DMS53 (cell line): ENCODE data around the gene CPXM2.

Experiments used
- DNase-seq: peaks from one replicate; lab custom pipeline; 2025; lab: John Stamatoyannopoulos, UW

CPXM2 gene

DNA sequence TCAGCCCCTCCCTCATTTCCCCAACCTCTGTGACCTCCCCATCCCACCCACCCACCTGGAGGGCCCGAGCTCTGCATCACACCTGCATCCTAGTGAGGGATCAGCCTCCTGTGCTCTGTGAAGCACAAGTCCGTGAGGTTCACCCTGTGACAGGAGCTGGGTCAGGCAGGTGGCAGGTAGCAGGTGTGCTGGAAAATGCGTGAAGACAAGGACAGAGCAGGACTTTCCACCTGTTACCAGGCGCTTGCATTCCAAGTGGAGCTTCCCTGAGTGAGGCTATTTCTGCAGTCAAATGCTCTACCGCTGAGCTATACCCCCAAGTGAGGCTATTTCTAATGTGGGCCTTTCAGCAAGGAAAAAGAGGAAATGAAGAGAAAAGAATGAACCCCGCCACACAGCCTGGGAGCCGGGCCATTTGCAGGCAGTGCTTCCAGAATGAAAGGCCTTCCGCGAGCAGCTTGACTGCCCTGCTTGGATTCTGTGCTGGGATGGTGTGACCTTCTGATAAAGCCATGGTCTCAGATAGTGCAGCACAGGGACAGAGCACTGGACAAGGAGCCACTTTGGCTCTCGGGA is 13.3 kb upstream of the CPXM2 start:
- DNase-seq, result no peak

DNA sequence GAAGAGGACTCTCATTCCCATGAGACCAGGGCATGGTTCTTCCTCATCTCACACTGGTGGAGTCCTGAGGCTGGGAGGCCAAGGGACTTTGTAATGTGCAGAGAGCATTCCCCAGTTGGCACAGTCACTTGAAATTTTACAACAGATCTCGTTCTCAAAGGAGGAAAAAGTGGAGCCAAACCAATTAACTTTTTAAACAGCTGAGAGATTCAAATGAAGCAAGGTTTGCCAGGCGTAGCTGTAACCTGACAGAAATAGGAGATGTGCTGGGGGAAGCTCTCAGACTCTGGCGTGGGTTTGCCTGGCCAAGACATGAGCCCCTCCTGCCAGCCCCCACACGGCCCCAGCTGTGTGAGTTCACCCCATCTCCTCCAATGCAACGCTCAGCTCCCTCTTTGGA is 12.0 kb upstream of the CPXM2 start:
- no peak for DNase-seq

DNA sequence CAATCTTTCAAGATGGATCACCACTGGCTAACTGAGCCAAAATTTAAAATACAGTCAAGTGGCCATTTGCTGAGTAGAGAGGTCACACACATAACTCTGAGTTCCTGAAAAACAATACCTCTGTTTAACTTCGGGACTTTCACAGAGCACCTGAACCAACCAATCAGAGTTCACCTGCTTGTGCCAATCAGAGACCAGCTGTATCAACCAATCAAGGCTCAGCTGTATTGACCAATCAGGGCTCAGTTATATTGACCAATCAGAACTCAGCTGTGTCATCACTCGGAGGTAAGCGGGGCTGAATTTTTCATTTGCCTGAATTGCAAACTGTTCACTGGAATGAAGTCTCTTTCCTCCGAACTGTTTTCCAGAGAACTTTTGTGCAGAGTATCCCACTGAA is 10.0 kb upstream of the CPXM2 start:
- no peak for DNase-seq

DNA sequence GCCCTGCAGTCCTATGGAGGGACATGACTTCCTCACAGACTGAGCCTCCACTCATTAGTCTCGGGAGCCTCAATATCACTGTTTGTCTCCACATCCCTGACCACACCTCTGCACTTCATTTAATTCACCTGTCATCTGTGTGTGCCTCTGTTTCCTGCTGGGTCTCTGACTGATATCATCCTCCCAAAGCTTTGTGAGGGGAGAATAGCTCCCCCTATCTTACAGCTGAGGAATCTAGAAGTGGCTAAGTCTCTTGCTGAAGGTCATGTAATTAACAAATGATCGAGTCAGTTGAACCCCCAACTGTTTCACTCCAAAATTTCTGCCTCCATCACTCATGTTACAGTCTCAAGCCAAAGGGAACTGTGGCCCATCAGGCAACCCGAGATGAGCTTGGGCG is 5.5 kb upstream of the CPXM2 start:
- DNase-seq, result no peak

DNA sequence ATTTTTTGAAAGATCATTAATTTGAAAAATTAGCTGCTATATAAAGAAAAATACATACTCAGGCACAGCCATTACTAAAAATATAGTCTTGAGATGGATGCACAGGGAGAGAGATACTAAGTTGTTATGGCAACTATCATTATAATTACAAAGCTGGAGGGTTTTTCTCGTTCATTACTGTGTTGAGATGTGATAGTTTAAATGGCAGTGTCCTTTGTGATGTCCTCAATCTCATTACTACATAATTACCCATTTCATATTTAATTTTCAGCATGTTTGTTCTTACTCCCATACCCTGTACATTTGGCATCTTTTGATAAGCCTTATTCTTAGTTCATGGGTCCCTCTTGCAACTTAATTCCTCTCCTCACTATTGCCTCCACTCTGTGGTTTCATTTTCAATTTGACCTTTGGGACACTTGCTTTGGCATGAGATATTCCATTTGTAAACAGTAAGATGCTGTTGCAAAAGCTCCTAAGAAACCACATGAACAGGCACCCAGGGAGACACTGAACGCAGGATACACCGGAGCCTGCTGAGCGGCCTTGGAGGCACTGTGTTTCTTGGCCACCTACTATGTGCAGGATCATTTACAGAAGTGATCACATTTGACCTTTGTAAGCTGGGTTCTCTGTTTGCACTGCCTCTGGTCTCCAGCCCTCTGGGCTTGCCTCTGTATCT is 4.8 kb upstream of the CPXM2 start:
- DNase-seq, result no peak

DNA sequence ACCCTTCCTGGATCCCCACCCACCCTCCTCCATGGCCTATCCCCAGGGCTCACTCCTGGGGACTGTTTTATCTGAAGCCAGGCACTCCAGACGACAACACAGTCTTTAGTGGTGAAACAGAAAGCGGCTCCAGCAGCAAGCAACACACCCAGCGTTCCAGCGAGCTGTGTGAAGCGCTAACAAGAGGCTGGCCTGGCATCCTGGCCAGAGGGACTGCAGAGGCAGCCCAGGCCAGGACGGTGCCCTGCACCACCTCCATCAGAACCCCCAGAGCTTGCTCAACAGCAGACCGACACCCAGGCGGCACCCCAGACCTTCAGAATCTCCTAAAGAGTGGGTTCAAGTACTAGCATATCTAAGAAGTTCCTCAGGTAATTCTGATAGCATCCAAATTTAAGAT is 2.0 kb upstream of the CPXM2 start:
- no peak for DNase-seq

DNA sequence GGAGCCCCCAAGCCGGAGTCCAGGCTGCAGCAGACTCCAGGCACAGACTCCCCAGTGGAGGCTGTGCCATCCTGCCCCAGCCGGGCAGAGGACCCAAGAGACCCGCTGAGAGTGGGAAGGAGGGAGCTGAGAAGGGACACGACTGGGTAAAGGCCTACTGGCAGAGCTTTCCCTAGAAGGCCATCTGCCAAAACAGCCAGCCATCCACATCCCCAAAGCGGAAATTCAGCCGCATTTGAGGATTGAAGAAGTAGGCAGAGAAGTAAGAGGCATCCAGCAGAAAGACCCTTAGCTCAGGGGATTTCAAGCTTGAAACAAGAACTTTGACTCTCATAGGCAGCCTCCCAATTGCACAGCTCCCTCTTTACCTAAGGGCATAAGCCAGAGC is 857 bp downstream of the CPXM2 start:
- no peak for DNase-seq

DNA sequence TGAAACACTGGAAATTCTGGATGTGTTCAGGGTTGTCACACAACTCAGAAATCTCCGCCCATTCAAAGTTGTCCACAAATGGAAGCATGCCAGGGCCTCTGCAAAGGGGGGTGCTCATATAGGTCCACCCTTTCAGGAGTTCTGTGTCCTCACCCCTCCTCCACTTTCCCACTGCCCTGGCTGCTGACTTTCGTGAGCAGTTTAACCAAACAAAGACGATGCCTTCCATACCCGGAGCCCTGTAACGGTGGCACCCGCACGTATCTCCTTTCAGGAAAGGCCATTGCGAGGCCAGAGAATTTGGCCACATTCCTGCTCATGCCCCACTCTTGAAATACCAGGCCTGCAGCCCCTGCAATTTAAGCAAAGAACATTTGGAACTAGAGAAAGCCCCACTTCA is 1.4 kb downstream of the CPXM2 start:
- DNase-seq, result no peak

DNA sequence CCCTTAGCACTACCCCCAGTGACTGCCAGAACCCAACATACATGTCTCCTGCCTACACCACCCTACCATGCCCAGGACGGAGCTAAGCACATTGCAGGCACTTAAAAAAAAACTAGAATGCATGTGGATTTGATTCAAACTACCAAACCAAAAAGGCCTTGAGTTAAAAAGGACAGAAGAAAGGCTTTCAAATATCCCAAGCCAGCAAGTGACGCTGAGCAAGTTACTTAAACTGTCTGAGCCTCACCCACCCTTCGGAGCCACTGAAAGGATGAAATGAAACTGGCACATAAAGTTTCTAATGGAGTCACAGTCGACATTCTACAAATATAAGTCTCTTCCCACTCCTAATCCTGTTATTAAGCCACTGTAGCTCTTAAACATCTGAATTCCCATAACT is 1.8 kb downstream of the CPXM2 start:
- no peak for DNase-seq

DNA sequence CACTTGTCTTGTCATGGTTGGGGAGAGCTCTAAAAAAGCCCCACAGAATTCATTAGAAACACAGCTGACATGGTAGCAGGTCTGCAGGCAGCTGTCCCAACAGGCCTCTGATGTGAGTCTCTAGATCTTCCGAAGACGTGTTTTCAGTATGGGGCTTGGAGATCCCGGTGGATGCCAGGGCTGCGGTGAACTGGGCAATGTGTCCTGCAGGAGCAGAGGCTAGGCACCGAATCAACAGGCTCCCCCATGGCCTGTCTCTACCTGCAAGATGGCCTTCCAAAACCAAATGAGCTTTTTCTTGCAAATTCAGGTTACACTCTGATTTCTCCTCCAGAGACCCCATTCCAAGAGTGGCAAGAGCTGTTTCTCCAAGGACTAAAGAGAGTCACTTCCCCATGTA is 2.9 kb downstream of the CPXM2 start:
- DNase-seq, result no peak

DNA sequence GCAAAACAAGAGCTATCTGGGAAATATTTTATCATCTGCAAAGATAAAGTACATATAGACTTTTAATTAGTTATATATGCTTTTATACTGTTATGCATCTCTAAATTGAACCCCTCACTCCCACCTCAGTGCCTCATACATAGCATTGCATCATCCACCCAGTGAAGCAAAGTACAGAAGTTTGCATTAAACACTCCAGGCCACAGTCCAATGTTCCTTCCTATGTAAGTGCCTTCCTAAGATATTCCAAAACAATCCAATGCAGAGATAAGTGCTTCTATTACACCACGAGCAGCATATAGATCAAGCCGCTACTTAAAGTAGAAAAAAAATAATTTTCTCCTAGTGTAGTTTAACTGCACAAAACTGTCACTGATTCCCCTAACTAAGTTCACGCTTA is 3.4 kb downstream of the CPXM2 start:
- DNase-seq, result no peak

DNA sequence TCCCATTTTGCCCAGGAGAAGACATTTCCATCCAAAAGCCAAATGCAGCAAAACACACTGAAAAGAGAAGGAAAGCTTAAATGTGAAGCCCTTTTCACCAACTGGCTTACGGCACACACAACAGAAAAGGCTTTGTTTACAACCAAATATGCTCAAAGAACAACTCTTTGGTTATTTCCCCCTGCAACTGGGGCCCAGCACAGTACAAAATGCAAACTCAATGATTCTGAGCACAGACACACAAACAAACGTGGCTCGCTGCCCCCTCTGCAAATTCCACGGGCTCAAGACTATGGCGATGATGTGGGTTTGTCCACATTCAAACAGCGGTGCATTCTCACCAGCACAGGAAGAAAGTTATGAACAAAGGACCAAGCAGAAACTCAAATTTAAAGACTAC is 5.3 kb downstream of the CPXM2 start:
- DNase-seq, result no peak

DNA sequence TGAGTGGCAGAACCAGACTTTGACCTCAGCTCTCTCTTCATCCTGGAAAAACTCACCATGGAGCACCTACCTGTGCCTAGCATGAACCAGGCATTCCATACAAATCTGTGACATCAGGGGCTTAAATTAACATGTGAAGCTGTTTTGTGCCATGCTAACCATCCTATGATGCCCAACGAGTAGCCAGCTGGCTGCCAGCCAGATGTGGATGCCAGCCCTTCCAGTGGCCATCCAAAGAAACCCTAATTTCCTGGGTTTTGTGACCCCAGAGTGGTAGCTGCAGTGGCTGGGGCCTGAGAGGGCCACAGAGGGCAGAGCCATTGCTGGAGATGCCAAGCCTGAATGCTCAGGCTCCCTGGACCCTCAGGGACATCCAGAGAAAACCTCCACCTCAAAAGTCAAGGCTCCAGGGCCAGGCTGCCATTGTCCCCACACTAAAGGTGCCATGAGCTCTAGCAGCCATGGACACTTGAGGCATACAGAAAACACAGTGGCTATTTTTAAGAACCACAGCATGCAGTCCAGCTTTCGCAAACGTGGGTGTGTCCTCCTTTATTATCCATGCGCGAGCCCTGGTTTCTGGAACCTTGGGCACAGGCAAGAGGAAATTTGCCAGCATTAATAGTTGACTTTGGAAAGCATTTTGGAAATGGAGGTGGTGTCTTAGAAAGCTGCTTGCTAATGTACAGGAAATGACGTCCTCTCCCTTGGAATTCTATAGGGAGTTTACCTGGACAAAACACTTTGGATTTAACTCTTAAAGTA is 6.0 kb downstream of the CPXM2 start:
- no peak for DNase-seq

DNA sequence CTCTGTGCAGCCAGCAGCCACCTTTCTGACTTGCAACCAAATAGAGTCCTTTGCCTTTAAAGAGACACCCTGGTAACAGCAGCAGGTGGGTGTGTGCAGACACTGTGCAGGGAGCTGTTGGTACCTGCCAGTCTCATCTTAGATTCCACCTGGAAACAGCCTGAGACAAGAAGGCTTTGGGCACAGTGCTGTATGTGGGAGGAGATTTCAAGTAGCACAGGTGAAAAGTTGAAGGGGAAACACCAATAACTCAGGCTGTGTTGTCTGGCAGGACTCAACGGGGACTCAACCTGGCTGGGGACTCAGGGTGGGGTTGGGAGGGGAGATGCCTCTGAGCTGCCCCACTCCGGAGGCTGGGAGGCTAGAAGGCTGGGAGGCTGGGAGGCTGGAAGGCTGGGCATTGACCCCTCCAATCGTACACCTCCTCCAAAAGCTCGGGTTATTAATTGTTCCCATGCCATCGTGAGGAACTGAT is 6.7 kb downstream of the CPXM2 start:
- DNase-seq, result no peak

DNA sequence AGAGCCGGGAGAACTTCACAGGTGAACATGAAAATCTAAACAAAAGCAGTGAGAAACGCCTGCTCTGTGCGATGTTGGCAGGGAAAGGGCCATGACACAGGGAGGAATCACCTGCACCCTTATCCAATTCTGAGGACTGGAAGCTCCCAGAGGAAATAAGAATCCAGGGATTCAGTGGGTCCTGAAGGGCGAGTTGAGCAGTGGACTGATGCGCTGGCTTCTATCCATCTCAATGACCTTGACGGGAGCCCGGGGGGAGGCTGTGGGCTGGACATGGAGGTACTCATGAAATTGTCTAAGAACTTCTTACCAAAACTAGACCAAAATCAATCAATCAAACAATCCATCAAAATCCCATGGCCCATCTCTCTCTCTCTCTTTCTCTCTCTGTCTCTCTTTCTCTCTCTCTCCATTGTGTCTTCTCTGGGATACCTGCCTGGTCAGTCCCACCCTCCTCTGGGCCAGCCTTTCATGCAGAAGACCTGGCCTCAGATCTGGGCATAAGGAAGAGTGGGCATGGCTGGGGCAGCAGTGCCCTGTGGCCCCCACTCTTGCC is 7.2 kb downstream of the CPXM2 start:
- no peak for DNase-seq

DNA sequence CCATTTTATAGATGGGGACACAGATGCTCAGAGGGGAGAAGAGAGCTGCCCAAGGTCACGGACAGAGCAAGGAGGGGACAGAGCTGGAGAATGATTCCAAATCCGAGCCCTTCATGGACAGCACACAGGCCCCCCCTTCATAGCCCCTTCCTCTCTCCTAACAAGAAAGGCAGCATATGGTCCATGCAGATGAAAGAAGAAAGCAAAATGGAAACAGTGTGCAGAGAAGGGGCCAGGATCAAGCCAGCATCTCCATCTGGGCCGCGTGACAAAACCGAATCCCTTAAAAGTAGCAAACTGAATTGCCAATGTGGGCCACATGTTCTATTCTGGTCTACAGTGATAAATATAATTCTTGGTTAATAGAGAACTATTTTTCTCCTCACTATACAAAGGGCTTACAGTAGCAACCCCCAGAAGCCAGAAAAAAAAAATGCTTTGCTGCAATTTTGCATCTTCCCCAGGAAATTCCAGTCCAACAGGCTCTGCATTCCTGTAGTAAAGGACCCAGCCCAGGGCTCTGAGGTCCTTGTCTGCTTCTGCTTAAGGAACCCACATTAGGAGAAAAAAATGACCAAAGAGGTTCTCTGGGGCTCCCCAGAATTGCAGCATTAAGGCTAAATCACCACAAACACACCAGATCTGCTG is 7.8 kb downstream of the CPXM2 start:
- DNase-seq, result no peak

DNA sequence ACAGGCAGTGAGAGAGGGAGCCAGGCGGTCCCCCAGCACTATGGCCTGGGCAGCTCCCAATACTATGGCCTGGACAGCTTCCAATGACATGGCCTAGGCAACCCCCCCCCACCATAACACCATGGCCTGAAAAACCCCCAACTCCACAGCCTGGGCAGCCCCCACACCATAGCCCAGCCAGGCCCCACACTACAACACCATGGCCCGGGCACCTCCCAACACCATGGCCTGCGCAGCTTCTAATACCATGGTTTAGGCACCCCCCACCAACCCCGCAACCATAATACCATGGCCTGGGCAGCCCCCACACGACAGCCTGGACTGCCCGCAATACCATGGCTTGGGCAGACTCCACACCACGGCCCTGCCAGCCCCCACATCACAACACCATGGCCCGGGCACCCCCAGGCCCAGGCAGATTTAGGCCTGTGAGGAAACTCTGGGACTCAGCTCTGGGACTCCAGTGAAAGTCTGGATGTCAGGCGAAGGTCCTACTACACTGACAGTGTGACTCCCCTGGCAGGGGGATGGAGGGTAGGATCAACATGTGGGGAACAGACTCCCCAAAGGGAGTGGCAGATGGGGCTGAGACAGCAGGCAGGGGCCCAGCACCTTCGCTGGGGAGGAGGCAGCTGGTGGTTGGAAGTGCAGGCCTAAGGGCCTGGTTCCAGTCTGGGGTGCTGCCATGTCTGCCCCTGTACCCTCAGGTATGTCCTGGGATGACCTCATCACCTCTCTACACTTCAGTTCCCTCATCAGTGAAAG is 8.7 kb downstream of the CPXM2 start:
- DNase-seq, result no peak

DNA sequence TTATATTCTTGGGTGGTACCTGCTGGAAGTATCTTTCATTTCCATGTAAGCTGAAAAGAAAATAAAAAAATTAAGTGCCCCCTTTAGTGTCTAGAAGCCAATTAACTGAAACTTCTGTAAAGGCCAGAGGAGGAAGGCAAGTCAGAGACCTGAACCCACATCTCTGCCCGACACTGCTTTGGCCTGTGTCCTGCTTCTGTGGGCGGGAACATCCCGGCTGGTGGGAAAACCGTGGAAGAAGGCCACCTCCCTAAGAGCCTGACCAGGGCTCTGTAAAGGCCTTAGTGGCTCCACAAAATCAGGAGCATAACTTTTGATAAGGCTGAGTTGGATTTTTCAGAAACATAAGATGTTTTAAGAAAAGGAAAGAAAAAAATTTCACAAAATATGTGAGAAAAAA is 9.4 kb downstream of the CPXM2 start:
- DNase-seq, result no peak

DNA sequence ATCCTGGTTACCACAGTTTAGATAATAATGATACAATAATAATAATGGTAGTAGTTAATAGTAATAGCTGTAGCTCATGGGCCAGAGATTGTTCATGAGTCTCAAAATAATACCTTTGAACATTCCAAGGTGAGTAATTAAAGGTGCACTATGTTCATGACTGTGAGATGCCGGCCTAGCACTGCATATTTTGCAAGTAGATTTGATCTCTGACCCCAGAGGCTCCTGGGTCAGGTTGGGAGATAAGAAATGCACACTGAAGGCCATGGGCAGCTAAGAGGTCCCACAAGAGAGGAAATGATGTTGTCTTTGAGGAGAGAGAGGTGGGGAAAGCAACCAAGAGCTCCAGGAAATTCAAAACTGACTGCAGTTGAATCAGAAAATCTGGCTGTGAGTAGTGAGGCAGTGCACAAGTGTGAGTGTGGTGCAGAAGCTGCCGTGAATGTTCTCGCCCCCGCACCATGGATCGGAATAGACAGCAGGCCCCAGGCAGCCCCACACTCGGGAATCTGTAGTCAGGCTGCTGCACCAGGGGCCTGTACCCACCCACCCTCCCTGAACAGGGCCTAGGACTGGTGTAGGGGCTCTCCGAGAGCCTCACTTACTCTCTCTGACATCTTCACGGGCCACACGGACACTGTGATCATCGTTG is 11.9 kb downstream of the CPXM2 start:
- DNase-seq, result no peak

DNA sequence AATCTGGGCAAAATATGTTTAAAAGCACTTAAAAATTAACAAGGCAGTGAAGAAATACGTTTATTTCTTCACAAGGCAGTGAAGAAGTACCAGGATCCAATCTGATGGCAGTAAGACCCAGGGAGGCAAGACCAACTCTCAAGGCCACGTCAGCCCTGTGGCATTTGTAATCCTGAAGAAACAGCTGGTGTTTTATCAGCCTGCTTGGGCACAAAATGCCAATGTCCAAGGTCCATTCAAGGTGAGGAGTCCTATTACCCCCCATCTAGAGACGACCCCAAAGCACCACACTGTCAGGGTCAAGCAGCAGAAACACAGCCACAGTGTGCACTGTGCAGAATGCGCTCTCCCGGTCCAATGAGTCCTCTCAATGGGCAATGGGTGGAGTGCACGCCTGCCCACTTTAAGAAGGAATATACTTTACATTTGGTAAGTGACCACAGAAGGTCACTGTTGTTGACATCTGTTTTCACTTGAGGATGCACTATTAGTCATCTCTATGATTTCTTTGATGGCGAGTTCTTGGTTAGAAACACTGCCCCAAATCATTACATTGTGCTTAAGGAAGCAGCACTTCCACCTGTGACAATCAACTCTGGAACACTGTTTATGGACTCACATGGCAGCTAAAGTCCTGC is 12.8 kb downstream of the CPXM2 start:
- DNase-seq, result no peak

DNA sequence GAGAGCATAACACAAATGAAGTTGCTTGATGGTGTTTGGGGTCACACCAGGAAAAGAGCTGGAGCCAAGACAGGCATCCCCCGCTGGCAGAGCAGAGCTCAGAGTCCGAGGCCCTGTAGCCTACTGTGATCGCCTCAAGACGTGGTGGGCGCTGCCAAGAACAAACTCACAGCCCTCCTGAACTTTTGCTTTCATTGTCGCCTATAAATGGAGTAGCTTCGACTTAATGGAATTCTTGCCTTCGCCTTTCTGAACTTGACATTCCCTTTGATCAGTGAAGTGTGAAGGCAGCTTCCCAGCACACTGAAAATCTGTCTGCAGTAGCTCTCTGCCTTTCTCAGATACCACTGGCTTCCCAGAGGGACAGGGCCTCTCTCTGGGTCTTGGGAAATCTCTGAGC is 21.3 kb downstream of the CPXM2 start:
- no peak for DNase-seq
